BLaER1 treated with 17β-estradiol and CSF1 and Interleukin-3, amounts not matched to agents 10 nM and 100 nM (cell line): ENCODE results near the gene PNMA8C.
"Not testable (repeated sequence)": the region's sequence is repeated elsewhere in the genome, so short reads cannot be mapped to it uniquely, and the experiment has no call there.

ENCODE experiments used
- H3K27ac ChIP-seq, 11 experiments: shearing (Covaris generic); formaldehyde crosslinking; 2 replicates each; pipeline ENCODE4 v1.8.1; 2022
- H3K27me3 ChIP-seq, 11 experiments: shearing (Covaris generic); formaldehyde crosslinking; 2 replicates each; pipeline ENCODE4 v1.8.1; 2022
- H3K36me3 ChIP-seq, 11 experiments: shearing (Covaris generic); formaldehyde crosslinking; 2 replicates each; pipeline ENCODE4 v1.8.1; 2022
- H3K4me1 ChIP-seq, 10 experiments: shearing (Covaris generic); formaldehyde crosslinking; 2 replicates each; pipeline ENCODE4 v1.8.1; 2022
- H3K4me2 ChIP-seq, 11 experiments: shearing (Covaris generic); formaldehyde crosslinking; 2 replicates each; pipeline ENCODE4 v1.8.1; 2022
- H3K4me3 ChIP-seq, 10 experiments: shearing (Covaris generic); formaldehyde crosslinking; 2 replicates each; pipeline ENCODE4 v1.8.1; 2022
- H3K9ac ChIP-seq, 11 experiments: shearing (Covaris generic); formaldehyde crosslinking; 2 replicates each; pipeline ENCODE4 v1.8.1; 2022
- H3K9me3 ChIP-seq, 11 experiments: shearing (Covaris generic); formaldehyde crosslinking; replicated peaks in 1 of 11; 2 replicates each; pipeline ENCODE4 v1.8.1; 2022
- H4K20me1 ChIP-seq, 11 experiments: shearing (Covaris generic); formaldehyde crosslinking; 2 replicates each; pipeline ENCODE4 v1.8.1; 2022
- Cebpa-rat ChIP-seq, 11 experiments: shearing (Covaris generic); IDR thresholded peaks; 2 replicates each; pipeline ENCODE4 v1.8.1; 2022

Gene PNMA8C

GRCh38 chr19:46378268-46378667, 50.5 kb downstream of the PNMA8C start:
- Histone ChIP-seq H3K27ac (no peak overlapping the region), H4K20me1 (peaks cover 13 to 93% (median 68%) of the 10 kb centered on the region in 11 experiments; a peak in 21 of 22 replicates), H3K9ac (no peak overlapping the region), H3K4me1 (peaks cover 0 to 47% (median 30%) of the 10 kb centered on the region in 10 experiments; a peak in 18 of 20 replicates), H3K27me3 (no peaks in the 10 kb centered on the region), H3K4me3 (no peak overlapping the region), H3K36me3 (peaks cover 84 to 98% (median 96%) of the 10 kb centered on the region in 11 experiments), H3K9me3 (no peaks in the 10 kb centered on the region), H3K4me2 (no peak overlapping the region)
- TF ChIP-seq Cebpa-rat (IDR thresholded peaks at IDR 0.05): no peak

GRCh38 chr19:46376241-46377153, 52.2 kb downstream of the PNMA8C start:
- Histone ChIP-seq H3K4me2 (no peak overlapping the region), H3K27ac (no peak overlapping the region), H3K9me3 (no peaks in the 10 kb centered on the region), H3K4me1 (peaks cover 17 to 58% (median 45%) of the 10 kb centered on the region in 10 experiments), H4K20me1 (peaks cover 31 to 95% (median 75%) of the 10 kb centered on the region in 11 experiments; a peak in 21 of 22 replicates), H3K36me3 (peaks cover 66 to 97% (median 87%) of the 10 kb centered on the region in 11 experiments), H3K9ac (no peak overlapping the region), H3K27me3 (no peaks in the 10 kb centered on the region), H3K4me3 (no peak overlapping the region)
- TF ChIP-seq Cebpa-rat (IDR thresholded peaks at IDR 0.05): no peak

GRCh38 chr19:46375476-46376067, 53.2 kb downstream of the PNMA8C start:
- peaks cover 57 to 95% (median 84%) of the 10 kb centered on the region in 11 experiments for H3K36me3 ChIP-seq

More at GRCh38 chr19:46375476-46376067, 53.2 kb downstream of the PNMA8C start:
- not testable (repeated sequence) for H3K9me3 ChIP-seq, H3K4me3 ChIP-seq, H3K4me2 ChIP-seq, H3K27ac ChIP-seq, H3K9ac ChIP-seq, H3K27me3 ChIP-seq
- Histone ChIP-seq H3K4me1 (peaks cover 24 to 63% (median 52%) of the 10 kb centered on the region in 10 experiments), H4K20me1 (peaks cover 40 to 98% (median 81%) of the 10 kb centered on the region in 11 experiments; a peak in 21 of 22 replicates)
